GM18502 (cell line): ENCODE measurements around the gene LHX3.
"Not testable (repeated sequence)": the region's sequence is repeated elsewhere in the genome, so short reads cannot be mapped to it uniquely, and the experiment has no call there.

Experiments
- ATAC-seq: cut with Tn5 transposase; IDR thresholded peaks from one replicate; pipeline ENCODE4 v1.9.1; 2021; ENCODE audit warnings: mild to moderate bottlenecking; ENCODE audit not compliant: unreplicated experiment, poor library complexity

The LHX3 gene

DNA sequence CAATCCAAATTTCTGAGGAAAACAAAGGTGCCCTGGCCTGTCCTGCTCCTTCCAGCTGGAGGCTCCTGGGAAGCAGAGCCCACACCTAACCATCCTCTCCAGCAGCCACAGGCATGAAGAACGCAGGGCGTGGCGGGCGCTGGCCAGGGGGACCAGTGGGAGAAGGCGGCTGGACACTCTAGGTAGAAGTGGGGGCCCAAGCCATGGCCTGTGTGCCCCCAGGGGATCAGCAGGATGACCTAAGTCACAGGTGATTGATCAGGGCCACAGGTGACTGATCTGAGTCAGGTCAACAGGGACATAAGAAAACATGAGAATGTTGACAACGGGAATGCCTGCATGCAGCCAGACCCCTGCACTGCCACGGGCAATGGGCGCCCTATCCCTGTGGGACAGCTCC, 37.3 kb upstream of the LHX3 start:
- ATAC-seq, result no peak

GRCh38 chr9:136241542-136241941, 36.6 kb upstream of the LHX3 start:
- no peak for ATAC-seq

- no peak for ATAC-seq
Measured at GRCh38 chr9:136240941-136241340, 36.0 kb upstream of the LHX3 start.

DNA sequence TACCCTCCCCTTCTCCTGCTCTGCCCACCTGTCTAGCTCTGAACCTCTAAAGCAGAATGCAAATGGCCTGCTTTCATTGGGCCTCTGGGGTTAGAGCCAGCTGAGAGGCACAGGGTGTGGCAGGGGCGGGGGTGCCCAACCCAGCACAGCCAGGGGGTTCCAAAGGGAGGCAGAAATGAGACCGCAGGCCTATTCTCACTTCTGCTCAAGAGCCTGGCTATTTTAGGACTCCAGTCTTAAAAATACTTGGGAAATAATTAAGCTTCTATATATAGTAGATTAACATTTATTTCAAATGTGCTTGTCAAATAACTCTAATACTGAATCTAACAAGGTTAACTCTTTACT, 35.0 kb upstream of the LHX3 start:
- no peak for ATAC-seq

DNA sequence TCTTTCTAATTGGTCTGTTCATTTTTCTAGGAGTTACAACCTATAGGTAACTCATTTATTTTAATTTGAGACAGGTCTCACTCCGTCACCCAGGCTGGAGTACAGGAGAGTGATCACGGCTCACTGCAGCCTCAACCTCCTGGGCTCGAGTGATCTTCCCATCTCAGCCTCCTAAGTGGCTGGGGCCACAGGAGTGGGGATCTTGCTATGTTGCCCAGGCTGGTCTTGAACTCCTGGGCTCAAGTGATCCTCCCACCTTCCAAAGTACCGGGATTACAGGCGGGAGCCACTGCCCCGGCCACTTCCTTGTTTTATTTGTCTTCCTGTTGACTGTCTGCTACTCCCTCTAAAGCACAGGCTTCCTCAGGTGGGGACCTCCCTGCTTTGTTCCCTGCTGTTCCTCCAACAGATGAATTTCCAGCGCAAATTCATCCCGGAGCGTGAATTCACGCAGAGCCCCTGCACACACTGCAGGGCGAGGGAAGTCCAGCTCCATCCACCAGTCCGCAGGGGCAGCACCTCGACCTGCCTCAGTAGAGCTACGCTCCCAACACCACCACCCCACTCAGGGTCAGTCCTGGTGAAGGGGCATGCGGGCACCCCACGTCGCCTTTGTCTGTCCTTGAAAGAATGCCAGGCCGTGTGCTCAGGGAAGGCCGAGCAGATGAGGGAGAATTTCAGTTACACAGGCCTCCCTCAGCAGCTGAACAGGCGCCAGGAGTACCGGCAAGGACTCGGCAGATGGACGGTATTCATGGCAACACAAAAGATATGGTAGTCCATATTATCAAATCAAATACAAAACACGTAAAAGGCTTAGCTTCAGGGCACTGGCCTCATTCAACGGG, 34.4 kb upstream of the LHX3 start:
- ATAC-seq, result no peak

GRCh38 chr9:136238342-136238732, 33.4 kb upstream of the LHX3 start:
- ATAC-seq, result no peak

GRCh38 chr9:136237486-136238341, 32.8 kb upstream of the LHX3 start:
- ATAC-seq, result no peak

DNA sequence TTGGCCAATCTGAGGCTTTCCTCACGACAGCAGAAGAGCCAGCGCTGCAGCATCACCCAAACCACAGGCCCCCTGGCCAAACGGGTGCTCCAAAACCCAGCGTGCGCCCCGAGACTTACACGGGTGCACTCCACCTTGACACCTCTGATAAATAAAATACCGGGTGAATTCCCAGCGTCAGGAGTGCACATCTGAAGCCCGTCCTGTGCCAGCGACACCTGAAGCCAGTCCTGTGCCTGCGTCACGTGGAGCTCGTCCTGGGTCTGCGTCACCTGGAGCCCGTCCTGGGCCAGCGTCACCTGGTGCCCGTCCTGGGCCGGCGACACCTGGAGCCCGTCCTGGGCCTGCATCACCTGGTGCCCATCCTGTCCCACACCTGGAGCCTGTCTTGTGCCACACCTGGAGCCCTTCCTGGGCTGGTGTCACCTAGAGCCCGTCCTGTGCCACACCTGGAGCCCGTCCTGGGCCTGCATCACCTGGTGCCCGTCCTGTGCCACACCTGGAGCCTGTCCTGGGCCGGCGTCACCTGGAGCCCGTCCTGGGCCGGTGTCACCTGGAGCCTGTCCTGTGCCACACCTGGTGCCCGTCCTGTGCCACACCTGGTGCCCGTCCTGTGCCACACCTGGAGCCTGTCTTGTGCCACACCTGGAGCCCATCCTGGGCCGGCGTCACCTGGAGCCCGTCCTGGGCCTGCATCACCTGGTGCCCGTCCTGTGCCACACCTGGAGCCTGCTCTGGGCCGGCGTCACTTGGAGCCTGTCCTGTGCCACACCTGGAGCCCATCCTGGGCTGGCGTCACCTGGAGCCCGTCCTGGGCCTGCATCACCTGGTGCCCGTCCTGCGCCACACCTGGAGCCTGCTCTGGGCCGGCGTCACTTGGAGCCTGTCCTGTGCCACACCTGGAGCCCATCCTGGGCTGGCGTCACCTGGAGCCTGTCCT, 31.8 kb upstream of the LHX3 start:
- ATAC-seq, result not testable (repeated sequence)

- no peak for ATAC-seq
Measured at GRCh38 chr9:136235709-136236455, 31.0 kb upstream of the LHX3 start.

GRCh38 chr9:136235171-136235570, 30.2 kb upstream of the LHX3 start:
- no peak for ATAC-seq

- ATAC-seq, result no peak
Measured at GRCh38 chr9:136234597-136234996, 29.7 kb upstream of the LHX3 start.

DNA sequence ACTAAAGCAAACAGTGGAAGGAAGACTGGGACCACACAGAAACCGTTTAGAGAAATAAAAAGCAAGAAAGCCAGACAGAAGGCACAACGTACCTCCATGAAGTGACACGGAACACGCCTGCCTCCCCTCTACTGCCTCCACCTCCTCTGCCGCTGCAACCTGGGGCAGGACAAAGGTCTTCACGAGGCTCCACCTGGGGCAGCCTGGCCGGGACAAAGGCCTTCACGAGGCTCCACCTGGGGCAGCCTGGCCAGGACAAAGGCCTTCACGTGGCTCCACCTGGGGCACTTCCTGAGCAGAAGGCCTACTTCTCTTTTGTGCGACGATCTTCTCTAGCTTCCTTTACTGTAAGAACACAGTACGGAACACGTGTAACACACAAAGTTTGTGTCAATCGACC, 28.9 kb upstream of the LHX3 start:
- no peak for ATAC-seq

DNA sequence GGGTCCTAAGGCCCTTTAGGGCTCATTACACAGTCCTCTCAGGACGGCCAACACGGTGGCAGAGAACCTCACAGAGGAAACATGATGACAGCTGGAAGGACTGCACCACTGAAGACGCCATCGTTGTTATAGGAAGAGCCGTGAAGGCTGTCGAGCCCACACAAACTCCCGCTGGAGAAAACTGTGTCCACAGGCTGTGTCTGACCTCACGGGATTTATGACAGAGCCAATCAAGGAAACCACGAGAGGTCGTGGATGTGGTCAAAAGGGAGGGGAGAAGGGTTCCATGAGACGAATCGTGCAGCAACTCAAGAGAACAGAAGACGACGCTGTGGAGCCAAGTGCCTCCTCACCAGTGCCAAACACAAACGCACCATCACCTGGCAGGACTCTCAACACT, 28.5 kb upstream of the LHX3 start:
- ATAC-seq, result no peak

DNA sequence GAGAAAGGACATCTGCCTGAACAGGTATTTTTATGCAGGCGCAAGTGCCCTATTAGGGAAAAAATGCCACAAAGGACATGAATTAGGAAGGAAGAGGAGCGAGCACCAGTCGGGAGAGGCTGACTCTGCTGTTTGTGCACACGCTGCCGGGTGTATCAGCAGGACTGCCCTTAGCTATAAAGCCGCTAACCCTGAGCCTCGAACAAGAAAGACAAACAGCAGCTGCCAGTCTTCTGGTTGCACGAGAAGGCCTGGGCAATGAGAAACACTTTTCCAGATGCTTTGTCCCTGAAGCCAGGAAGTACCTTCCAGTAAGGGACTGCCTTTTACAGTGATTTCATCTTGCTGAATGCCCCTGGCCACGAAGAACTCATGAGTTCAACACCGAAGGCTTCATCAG, 28.0 kb upstream of the LHX3 start:
- no peak for ATAC-seq

DNA sequence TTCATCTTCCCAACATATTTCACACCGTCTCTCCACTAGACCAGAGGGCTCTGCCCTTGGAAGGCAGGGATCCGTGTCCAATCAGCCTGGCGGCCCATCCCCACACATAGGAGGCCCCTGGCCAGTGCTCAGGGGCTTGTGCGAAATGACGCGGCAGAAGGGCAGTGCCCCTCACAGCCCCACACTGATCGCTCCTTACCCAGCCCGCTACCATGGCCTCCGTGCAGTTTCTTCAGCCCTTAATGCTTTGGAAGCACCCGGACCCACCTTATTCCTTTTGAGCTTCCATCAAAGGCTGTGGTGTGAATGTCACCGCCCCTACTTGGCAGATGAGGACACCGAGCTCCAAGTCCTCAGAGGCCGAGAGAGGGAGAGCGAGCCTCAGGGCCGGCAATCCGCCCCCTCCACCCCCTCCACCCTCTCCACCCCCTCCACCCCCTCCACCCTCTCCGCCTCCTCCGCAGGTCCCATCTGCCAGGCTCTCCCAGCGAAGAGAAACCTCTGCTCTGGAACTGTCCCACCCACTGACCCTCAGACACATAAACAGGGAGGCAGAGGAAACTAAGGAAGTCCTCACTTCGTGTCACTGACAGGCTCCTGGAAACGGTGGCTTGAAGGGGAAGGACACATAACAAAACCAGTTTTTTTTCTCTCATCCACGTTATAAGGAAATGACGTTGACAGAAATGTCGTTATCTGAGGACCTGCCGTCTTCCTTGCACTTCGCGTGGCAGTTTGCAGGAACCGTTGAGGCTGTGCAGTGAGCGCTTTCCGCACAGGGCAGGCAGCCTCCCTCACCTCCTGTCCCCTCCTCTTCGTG, 26.8 kb upstream of the LHX3 start:
- ATAC-seq, result no peak

DNA sequence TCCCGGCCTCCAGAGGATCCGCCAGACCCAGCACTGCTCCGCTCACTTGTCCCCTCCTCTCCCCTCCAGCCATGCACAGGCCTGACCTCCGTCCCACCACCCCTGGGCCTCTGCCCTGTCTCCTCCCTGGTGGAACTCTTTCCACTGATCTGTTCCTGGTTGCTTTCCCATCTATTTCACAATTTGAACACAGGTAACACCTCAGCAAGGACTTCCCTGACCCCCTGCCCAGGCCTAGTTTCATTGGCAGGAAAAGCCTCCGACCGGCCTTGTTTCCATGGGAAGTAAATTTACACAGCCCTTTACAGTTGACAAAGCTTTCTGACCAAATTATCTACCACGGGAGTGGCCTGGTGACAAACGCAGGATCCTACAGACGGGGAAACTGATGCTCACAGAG, 25.8 kb upstream of the LHX3 start:
- no peak for ATAC-seq

DNA sequence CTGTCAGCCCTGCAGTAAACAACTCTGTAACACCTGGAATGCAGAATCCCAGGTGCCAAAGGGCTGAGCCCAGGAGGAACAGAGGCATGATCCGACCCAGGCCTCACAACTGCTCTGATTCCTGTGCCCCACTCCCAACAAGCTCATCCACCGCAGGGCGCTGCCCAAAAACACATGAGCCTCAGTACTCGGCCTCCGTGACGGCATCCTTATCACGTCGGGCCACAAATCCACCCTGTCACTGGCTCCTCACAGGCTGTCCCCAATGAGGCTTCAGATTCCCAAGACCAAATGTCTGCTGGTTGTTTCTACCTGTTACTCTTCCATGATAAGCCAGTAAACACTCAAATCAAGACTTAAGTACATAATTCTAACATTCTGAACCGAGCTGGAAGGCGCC, 25.4 kb upstream of the LHX3 start:
- ATAC-seq, result no peak

- ATAC-seq, result no peak
Measured at GRCh38 chr9:136229096-136230065, 24.5 kb upstream of the LHX3 start.
